HG03025 (cell line): ENCODE measurements around the gene CHRDL1.
A peak's percentile ranks its signal among the peaks of the same experiment; 100 is the strongest.

Source experiments
- ATAC-seq: cut with Tn5 transposase; IDR thresholded peaks from one replicate; pipeline ENCODE4 v1.9.1; 2021; ENCODE audit warnings: mild to moderate bottlenecking, moderate library complexity; ENCODE audit not compliant: unreplicated experiment, low FRiP score

CHRDL1 gene

DNA sequence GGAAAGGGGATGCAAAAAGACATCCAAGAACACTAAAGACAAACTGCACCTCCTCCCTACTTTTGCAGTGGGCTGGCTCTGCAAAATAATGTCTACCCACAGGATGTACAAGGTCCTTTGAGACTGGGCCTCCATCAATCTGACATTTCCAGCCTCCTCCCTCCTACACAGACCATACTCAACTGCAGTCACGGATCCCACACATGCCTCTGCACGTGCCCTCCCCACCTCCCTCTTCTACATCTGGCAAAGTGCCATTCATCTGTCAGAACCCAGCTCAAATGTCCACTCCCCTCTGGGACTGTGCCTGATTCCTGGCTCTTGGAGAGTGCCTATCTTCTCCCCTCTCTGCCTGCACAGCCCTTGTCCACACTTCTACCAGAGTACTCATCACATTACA is 50.3 kb downstream of the CHRDL1 start:
- no peak for ATAC-seq

DNA sequence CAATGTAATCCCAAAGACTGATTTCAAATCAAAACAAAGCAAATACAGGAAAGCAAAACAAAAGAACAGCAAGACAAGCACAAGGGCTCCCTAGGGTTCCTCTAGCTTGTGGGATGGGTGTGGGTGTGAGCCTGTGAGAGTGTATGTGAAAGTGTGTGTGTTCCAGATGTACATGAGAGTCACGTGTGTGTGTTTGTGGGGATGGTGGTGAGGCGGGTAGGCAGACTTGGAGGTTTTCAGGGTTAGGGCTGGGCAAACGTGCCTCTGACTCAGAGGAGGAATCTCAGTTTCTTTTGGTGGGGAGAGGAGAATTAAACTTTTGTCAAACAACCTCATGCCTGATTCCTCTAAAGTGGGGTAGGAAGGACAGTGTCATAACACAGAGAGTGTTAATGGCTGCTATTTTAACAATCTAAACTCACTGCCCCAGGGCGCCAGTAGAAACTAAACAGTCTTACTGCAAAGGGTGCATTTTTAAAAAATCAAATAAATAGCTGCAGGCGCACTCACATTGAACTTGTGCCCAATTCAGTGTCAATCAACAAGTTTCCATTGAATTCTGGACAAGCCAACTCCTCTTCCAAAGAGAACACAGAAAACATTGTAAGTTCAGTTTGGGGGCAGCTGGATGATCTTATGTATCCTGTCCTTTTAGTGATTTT is 51.8 kb downstream of the CHRDL1 start:
- peak; percentile 80 for ATAC-seq

DNA sequence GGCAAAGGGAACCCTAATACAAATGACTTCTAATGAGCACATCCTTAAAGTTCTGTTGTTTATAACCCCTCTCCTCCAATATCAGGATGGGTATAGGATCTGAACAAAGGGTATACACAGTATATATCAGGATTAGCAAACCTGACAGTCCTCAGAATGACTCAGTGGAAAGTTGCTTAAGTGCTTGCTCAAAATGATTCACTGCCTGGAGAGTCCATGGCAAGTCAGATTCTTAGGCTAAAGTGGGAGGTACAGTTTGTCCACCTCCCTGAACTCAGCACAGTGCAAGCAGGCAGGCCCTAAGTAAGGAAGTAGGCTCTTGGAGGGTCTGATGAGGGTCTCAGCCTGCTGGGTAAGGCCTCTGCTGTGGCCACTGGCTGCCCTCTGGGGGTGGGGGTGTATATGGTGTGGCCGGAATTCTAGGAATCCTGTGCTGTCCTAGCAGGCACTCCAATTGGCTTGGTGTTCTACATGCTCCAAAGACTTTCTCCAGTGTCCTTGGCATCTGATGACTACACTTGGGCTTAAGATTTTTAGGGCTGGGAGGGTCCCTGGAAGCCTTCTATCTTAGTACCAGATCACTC is 54.3 kb downstream of the CHRDL1 start:
- ATAC-seq, result no peak

DNA sequence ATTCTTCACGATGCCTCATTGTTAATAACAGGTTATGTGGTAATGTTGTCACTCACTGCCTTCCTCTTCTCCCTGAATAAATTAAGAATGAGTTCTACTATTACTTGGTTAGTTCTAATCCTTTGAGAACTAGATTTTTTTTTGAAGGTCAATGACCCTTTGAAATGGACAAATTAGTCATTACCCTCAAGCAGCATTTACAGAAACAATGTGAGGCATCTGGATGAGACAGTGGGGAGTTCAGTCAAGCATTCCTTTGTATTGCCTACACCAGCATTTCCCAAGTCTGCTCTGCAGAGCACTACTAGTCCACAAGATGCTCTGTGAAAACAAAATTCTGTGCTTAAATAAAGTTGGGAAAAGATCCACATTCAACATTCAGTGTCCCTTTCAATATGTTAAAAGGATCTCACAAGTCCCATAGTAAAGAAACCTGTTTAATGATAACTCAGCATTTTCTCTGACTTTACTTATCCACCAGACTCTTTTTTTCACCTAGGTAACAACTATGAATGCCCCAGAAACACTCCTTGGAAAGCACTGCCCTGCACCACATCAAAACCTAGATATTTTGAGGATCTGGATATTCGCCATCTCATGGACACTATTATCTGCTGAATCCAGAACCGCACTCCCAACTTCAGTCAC is 60.6 kb downstream of the CHRDL1 start:
- ATAC-seq, result no peak

DNA sequence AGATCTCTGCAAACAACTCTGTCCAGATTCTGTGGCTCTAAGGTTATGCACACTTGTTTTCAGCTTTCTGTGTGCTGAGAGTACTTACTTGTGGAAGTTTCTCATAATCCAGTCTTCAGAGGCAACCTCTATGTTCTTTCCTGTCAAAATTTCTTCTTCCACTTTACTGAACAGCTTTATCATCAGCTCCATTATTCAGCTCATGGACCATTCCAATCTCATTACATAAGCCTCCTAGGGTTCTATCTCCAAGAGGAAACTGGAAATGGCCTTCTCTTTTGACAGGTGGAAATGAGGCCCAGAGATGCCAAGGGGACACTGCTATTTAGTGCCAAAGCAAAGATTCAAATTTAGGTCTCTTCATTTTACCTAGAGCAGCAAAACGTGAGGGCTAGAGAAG is 61.3 kb downstream of the CHRDL1 start:
- no peak for ATAC-seq

DNA sequence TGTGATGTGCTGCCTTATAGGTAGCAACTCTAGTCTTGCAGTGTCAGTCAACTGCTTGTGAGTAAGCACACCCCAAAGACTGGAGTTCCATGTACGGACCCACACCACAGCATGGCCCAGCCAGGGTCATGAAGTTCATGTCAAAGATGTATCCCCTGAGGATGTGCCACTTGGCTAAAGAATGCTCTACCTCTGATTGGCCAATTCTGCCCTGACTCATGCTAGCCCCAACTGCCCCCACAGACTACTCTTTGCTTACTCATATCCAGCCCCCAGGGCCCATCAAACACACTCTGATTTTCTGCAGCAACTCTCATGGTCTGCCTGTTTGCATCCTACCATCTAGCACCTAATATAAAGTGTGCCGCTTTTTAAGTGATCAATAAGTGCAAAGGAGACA is 62.5 kb downstream of the CHRDL1 start:
- ATAC-seq, result no peak

DNA sequence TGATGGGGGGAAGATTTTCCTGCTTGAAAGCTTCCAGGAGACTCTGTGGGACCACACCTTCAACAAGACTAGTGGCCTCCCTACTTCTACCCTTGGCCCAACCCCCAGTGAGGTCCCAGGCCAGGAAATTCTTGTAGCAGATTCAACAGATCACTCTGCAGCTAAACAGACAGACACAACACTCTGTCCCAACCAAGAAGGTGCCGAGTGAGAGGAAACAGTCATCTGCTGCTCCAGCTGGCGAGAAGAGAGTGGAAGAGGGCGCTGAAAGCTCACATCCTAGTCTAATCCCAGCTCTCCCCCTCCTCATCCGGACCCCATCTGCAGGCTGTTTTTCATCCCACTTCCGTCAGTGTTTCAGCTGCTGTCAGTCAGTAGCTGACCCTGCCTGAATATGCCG is 63.4 kb downstream of the CHRDL1 start:
- ATAC-seq, result no peak

DNA sequence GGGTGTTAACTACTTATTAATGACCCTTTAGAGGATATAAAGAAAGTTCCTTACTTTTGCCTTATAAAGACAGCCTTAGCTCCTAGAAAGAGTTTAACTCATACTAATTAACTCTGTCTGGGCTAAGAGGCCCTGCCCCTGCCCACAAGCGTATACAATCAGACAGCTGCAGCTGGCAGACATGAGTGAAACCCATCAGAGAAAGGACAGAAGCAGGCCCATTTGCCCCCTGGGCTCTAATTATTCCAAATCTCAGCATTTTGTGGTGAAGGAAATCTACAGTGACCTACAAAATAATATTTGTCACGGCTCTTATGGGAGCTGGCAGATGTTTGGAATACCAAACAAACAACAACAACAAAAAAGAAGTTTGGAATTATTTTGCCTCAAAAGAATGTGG is 71.8 kb downstream of the CHRDL1 start:
- ATAC-seq, result no peak

DNA sequence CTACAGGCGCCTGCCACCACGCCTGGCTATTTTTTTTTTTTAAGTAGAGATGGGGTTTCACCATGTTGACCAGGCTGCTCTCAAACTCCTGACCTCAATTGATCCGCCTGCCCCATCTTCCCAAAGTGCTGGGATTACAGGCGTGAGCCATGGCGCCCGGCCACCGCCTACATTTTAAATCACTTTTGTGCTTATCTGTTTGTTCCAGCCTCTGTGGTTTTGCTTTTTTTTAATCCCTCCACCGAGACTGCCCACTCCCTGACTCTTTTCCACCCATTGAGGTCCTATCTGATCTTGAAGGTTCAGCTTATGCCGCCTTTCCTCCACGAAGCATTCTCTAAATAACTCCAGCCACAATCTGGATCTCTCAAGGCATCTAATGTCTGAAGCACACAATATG is 73.5 kb downstream of the CHRDL1 start:
- ATAC-seq, result no peak

DNA sequence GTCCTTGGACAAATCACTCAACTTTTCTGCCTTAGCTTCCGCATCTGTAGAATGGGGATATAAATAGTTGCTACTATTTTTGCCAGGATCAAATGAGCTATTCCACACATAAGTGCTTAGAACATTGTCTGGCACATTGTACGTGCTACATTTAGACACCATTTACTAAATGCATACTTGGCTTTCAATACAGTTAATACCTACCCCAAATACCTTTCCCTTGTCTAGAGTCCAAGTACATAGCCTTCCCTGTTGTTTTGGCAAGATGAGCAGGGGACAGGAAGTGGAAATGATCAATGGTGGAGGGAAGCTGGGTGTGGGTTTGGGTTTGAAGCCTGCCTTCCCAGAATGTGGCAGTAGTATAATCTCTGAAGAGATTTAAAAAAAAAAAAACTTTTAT is 82.0 kb downstream of the CHRDL1 start:
- ATAC-seq, result no peak

DNA sequence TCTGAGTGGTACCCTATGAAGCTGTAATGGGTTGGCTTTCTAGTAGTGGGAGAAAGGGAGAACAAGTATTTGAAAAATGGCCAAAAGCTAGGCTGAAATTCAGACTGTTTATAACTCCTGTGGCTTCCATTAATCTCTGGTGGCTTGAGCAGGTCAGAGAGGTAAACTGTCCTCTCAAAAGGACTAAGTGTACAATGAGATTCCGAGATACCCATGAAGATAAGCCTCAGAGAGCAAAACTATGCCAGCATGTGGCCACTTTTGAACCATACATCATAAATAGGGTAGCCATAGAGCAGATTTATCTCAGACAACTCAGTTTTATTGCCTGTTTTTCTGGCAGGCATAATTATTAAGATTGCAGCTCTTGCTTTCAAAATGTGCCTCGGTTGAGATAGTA is 89.2 kb downstream of the CHRDL1 start:
- ATAC-seq, result no peak

DNA sequence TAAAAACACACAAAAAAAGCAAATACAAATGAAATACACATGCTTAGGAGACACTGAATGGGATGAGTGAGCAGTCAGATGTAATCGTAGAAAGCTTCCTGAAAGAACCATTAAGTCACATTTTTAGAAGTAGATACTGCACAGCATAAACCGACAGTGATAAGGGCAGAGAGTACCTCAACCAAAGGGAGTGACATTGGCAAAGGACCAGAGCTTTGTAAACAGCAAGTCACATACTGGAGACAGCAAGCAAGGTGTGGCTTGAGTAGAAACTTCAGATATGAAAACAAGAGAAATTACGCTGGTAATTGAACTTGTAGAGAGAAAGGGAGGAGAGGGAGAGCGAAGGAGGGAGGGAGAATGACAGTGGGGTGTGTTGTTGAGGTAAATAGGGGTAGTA is 92.0 kb downstream of the CHRDL1 start:
- ATAC-seq, result no peak

DNA sequence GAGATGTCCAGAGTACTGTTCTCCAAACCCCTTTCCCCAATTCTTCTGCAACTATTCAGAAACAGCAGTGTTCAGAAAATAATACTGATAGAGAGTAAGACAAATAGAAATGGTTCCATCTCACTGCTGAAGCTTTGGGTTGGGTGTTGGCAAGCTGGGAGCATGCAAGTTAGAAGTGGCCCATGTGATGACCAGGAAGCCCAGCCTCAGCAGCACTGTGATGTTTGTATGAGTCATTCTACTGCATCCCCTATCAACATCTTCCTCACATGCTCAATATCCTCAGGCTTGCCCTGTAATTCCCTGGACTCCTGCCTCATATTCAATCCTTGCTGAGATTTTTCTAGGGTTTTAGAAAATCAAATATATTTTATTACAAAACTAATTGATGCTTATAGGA is 96.5 kb downstream of the CHRDL1 start:
- ATAC-seq, result no peak

DNA sequence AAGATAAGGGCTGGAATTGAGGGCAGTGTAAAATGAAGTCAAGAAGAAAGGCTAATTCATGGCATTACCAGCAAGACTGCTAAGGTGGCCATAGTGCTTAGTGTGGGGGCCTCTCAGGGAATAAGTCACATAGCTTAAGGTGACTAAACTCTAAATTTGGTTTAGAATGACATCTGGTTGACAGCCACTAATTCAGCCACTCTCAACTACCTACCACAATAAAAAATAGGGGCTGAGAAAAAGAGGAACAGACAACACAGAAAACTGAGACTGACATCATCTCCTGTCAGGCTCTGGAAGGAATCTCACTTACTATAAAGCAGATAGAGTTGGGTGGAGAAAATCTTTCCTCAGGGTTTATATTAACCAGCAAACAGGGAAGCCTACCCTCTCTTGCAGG is 96.9 kb downstream of the CHRDL1 start:
- no peak for ATAC-seq

DNA sequence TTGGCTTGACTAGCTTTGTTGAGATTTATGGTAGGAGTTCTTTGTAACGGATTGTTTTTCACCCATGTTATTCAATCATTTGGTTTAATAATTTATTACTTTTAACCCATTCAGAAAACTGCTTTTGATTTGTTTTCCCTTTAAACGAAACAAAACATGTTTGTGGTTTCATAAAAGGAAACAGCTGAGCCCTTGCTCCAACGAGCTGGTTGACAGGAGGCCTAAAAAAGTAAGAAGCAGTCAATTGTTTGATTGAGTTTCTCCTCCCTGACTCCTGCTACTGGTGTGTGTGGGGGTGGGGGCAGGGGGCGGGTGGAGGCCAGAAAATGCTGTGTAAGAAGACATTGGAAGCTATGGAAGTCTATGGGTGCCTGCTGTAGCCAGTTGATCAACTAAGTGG is 102.8 kb downstream of the CHRDL1 start:
- no peak for ATAC-seq

DNA sequence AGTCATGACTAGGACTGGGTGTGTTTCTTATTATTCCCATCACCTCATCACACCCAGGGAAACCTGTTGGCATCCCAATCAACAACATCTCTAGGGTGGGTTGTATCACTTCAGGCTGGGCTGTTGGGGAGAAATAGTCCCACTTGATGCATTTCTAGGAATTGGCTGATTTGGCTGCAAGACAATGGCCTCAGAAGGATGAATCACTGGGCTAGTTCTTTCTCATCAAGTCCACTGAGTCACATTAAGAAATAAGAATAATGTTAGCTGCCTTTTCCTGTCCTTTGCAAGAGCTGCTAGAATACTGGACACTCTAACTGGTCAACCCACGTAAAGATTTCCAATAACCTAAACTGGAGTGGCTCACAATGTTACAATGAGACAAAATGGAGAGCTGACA is 104.2 kb downstream of the CHRDL1 start:
- no peak for ATAC-seq

DNA sequence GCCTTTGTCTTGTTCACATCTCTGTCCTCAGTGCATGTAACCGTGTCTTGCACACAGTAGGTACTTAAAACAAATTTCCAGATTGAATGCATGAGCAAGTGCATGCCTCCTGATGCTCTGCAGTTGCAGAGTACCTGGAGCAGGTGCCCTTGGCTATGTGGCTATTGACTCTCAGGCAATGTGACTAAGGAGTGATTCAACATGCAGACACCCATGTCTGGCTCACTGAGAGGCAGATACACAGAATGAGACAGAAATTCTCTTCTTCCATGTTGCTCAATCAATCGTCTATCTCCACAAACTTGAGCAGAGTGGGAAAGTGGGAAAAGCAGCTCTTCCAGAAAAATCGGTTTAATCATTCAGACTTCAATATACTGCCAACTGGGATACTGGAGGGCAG is 111.0 kb downstream of the CHRDL1 start:
- no peak for ATAC-seq

DNA sequence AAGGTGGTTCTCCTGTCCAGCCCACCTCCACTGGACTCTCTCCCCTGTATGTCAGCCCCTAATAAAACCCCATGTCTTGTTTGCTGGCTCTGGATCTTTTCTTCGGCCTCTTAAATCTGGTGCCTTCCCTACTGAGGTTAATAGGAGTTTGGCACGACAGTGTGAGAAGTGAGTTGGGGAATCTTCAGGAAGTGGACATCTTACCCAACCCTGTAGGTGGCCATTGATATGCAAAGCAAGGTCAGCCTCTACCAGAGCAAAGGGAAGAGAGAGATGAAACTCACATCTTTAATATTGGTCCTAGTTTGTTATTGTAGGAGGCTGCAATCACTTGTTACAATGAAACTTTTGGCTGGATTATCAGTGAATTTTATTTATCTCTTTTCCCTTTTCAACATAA is 111.7 kb downstream of the CHRDL1 start:
- no peak for ATAC-seq

DNA sequence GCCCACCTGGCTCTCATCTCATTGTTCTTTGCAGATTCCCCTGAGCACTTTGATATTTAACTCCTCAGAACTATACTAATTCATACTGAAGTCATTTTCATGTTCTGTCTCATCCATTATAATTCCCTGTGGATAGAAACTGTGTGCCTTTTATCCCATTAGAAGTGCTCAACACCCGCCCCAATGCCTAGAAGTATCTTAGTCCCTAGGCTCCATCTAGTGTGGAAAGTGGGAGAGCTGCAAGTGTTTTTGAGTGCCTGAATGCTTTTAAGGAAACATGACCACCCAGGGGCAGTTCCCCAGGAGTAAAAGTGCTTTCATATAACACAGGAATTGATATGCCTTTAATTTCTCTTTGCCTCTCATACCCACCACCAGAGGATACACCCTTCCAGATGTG is 117.0 kb downstream of the CHRDL1 start:
- ATAC-seq, result no peak

DNA sequence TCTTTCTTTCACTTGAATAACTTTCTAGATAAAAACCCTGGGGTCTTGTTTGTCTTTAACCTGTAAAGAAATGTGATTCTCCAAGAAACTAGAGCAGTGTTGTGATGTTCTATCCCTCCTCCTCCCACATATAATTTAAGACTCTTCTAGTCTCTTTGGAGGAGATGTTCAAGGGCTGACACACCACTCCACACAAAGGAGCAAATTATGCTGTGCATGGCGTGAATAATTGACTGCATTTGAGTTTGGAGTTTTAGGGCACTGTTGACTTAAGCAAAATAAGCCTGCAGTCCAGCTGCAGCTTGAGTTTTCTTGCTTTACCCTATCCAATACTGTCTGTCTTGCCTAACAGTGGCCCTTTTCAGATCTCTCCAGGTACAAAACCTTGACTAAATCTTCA is 119.7 kb downstream of the CHRDL1 start:
- ATAC-seq, result no peak

DNA sequence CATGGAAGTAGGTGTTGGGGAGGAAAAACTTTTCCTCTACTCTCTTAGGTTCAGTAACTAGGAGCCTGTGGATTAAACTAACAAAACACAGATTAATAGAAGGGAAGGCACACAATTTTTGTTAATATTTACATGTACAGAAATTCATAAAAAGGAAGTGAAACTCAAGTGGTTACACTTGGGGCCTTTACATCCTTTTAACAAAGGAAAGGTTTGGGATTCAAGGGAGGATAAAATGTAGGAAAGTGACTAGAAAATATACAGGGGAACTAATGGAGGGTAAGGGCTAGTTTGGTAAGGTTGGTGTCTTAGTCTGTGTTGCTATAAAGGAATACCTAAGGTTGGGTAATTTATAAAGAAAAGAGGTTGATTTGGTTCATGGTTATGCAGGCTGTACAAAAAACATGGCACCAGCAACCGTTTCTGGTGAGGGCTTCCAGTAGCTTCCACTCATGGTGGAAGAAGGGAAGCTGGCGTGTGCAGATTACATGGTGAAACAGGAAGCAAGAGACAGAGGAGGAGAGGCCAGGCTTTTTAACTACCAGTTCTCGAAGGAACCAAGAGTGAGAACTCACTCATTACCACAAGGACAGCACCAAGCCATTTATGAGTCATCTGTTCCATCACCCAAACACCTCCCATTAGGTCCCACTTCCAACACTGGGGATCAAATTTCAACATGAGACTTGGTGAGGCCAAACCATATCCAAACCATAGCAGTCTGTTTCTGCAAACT is 124.4 kb downstream of the CHRDL1 start:
- ATAC-seq, result peak; percentile 96

DNA sequence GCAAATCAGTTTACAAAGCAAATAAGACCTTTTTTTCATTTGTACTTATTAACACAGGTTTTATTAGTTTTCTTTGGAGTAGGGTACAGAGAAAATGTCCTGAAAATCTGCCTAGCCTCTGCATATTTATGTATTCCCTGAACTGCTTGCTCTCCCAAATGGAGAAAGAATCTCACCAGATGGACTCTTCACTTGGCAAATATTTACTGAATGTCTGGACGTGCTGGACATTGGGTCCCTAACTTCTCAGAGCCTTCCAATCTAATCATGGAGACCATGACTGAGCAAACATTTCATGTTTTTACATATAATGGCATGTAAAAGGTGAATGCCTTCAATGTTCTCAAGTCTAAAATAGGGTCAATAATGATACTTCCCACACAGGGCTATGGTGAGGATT is 126.0 kb downstream of the CHRDL1 start:
- ATAC-seq, result no peak
